A673 (cell line): Measurements from ENCODE around the gene XPNPEP3.

Experiments used
- EZH2 ChIP-seq: fragments of 200-600 bp; sonication (generic); IDR thresholded peaks from 2 replicates; pipeline ENCODE4 v1.6.1; 2017; ENCODE audit warnings: borderline replicate concordance, low read depth, mild to moderate bottlenecking, mixed read lengths, antibody characterized with exemption, low read length; ENCODE audit not compliant: poor library complexity, severe bottlenecking
- TF ChIP-seq, protein P1 (sequence below): fragments of 300-800, 200-600 bp; sonication (generic); conservative IDR thresholded peaks from 2 replicates; pipeline ENCODE4 v1.5.1; 2017; ENCODE audit warnings: low read depth, mild to moderate bottlenecking, antibody characterized with exemption, low read length, moderate library complexity, mixed read lengths

DNA sequence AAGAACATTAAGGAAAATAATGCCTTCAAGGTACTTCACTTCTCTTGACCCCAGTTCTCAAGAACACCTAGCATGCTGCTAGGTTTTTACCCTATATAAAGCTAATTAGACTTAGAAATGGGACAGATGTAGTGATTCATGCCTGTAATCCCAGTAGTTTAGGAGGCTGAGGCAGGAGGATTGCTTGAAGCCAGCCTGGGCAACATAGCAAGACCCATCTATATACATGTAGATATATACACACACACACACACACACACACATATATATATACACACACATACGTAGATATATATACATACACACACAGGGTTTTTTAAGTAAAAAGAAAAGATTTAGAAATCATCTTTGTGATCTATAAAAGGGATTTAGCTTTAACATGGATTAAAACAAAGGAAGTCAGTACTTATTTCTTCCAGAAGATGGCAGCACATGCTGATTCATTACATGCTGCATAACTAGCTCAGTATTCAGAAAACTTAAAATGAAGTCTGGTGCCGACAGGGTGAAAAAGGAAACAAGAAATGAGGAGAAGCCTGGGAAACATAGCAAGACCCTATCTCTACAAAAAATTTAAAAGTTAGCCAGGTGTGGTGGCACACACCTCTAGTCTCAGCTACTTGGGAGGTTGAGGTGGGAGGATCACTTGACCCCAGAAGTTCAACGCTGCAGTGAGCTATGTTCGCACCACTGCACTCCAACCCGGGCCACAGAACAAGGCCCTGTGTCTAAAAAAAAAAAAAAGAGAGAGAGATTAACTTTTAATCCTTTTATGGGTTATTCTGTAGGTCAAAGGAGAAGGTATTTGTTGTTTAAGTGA is 65.7 kb downstream of the XPNPEP3 start:
- TF ChIP-seq EZH2: no peak
- TF ChIP-seq, protein P1, sequence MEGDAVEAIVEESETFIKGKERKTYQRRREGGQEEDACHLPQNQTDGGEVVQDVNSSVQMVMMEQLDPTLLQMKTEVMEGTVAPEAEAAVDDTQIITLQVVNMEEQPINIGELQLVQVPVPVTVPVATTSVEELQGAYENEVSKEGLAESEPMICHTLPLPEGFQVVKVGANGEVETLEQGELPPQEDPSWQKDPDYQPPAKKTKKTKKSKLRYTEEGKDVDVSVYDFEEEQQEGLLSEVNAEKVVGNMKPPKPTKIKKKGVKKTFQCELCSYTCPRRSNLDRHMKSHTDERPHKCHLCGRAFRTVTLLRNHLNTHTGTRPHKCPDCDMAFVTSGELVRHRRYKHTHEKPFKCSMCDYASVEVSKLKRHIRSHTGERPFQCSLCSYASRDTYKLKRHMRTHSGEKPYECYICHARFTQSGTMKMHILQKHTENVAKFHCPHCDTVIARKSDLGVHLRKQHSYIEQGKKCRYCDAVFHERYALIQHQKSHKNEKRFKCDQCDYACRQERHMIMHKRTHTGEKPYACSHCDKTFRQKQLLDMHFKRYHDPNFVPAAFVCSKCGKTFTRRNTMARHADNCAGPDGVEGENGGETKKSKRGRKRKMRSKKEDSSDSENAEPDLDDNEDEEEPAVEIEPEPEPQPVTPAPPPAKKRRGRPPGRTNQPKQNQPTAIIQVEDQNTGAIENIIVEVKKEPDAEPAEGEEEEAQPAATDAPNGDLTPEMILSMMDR: peak; percentile 76
